HG03064 (cell line): ENCODE data around the gene LRRC39.
A peak's percentile ranks its signal among the peaks of the same experiment; 100 is the strongest.
"Not testable (repeated sequence)": the region's sequence is repeated elsewhere in the genome, so short reads cannot be mapped to it uniquely, and the experiment has no call there.

Experiments
- ATAC-seq: cut with Tn5 transposase; IDR thresholded peaks from one replicate; pipeline ENCODE4 v1.9.1; 2021; ENCODE audit warnings: low read depth; ENCODE audit not compliant: unreplicated experiment

Gene LRRC39

DNA sequence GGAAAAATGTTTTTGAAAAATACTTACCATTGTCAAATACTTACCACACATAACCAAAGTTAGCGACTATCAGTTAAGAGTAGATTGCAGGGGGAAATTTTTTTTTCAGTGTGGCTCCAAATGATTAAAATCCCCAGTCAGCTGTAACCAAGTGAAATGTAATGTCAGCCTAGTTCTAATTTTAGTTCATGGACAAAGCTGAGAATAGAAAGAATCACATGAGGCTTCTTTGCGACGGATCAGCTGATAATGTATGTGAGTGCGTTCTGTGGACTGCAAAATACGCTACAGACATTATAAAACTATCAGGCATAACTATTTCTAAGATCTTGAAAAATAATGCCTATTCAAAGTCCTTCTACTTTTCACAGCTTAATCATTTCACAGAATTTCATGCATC, at the start of gene LRRC39:
Gene LRRC39 (minus strand): TSS at position 166 of the 400 bp plus-strand sequence. CDS start 9,740 bp downstream, outside the sequence.
- no peak for ATAC-seq

DNA sequence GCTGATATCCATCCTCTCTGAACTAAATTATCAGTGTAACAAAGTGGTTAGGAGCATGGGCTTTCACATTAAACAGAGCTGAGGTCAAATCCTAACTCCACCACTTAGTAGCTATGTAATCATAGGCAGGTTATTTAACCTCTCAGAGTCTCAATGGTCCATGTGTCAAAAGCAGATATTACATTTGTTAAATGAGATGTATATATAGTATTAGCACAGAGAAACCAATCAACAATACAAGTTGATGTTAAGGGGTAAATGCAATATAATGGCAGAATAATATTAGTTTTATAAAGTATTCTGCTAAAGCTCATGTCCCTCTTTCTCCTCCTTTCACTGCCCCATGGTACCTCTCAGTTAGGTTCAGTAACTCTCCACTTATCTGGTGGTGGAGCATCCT, 44.4 kb upstream of the LRRC39 start:
- ATAC-seq: no peak

DNA sequence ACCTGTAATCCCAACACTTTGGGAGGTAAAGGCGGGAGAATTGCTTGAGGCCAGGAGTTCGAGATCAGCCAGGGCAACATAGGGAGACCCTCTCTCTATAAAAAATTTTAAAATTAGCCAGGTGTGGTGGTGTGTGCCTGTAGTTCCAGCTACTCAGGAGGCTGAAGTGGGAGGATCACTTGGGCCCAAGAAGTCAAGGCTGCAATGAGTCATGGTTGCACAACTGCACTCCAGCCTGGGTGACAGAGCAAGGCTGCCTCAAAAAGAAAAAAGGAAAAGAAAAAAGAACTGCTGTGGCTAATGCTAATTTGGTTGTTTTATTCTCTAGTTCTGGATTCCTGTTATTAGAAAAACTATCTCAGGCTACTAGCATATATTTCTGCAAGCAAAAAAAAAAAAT, 41.8 kb upstream of the LRRC39 start:
- ATAC-seq: no peak

GRCh38 chr1:100219457-100219856, 41.4 kb upstream of the LRRC39 start:
- ATAC-seq: no peak

- no peak for ATAC-seq
These were observed 39.8 kb upstream of the LRRC39 start for GRCh38 chr1:100217834-100218233.

- ATAC-seq: no peak
These were observed 37.0 kb upstream of the LRRC39 start for GRCh38 chr1:100215101-100215500.

- no peak for ATAC-seq
These were observed 35.1 kb upstream of the LRRC39 start for GRCh38 chr1:100213141-100213540.

DNA sequence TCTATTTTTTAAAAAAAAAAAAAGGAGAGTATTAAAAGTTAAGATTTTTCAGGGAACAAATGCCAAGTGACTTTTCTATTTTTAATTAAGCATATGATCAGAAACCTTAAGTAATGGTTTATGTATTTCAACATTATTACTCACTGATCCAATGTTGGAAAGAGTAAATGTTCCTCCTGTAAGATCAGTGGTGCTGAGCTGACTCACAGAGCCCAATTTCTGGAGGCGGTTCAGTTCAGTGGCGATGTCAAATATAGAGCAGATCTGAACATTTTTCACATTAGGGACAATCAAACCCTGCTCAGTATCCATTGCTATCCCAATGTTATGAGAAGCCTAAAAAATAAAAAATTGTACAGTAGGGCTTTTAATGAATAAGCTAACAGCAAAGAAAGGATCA, 28.2 kb upstream of the LRRC39 start:
- no peak for ATAC-seq

DNA sequence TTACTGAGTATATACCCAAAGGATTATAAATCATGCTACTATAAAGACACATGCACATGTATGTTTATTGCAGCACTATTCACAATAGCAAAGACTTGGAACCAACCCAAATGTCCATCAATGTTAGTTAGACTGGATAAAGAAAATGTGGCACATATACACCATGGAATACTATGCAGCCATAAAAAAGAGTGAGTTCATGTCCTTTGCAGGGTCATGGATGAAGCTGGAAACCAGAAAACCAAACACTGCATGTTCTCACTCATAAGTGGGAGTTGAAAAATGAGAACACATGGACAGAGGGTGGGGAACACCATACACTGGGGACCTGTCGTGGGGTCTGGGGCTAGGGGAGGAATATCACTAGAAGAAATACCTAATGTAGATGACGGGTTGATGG, 27.5 kb upstream of the LRRC39 start:
- not testable (repeated sequence) for ATAC-seq

DNA sequence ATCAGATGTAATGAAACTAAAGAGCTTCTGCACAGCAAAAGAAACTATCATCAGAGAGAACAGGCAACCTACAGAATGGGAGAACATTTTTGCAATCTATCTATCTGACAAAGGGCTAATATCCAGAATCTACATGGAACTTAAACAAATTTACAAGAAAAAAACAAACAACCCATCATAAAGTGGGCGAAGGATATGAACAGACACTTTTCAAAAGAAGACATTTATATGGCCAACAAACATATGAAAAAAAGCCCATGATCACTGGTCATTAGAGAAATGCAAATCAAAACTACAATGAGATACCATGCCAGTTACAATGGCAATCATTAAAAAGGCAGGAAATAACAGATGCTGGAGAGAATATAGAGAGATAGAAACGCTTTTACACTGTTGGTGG, 27.0 kb upstream of the LRRC39 start:
- ATAC-seq: not testable (repeated sequence)

- not testable (repeated sequence) for ATAC-seq
These were observed 24.6 kb upstream of the LRRC39 start for GRCh38 chr1:100202703-100203102.

DNA sequence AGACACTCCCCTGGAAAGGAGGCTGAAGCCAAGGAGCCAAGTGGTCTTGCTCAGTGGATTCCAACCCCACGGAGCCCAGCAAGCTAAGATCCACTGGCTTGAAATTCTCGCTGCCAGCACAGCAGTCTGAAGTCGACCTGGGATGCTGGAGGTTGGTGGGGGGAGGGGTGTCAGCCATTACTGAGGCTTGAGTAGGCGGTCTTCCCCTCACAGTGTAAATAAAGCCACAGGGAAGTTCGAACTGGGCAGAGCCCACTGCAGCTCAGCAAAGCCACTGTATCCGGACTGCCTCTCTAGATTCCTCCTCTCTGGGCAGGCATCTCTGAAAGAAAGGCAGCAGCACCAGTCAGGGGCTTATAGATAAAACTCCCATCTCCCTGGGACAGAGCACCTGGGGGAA, 22.0 kb upstream of the LRRC39 start:
- ATAC-seq: not testable (repeated sequence)

- ATAC-seq: no peak
These were observed 20.5 kb upstream of the LRRC39 start for GRCh38 chr1:100198596-100198995.

DNA sequence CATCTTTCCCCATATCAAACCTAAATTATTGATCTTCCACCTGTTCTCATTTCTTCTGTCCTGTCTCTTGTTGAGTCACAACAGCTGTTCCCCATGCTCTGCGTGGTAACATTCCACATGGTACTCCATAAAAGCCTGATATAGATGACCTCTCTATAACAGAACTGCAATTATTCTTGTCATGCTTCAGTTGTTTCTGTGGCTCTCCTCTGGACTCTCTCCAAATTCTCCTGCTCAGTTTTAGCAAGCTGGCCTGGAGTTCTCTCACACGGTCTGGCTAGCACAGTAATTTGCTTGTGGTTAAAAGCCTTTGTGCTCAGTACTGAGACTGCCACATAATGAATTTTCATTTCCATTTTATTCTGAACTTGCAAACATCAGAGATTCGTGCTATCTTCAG, 10.6 kb upstream of the LRRC39 start:
- ATAC-seq: no peak

DNA sequence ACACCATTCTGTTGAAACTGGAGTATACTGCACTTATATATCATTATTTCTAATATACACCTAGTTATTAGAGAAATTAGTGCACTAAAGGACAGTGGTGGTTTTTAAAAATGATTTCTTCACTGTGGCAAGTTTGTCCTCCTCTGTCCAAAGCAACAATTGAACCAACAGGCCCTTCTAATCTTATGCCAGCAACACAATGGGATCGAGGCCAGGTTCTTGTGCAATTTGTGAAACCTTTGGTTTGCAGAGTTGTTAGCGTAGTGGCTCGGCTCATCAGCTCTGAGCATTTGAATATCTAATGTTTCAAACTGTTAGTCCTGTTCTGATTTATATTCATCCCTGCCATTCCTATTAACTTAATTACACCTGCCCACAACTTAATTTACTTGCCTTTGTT, 9.9 kb upstream of the LRRC39 start:
- no peak for ATAC-seq

GRCh38 chr1:100184536-100184935, 6.5 kb upstream of the LRRC39 start:
- ATAC-seq: peak; percentile 79

GRCh38 chr1:100183370-100183769, 5.3 kb upstream of the LRRC39 start:
- no peak for ATAC-seq

GRCh38 chr1:100177295-100178041, 588 bp downstream of the LRRC39 start:
- no peak for ATAC-seq

DNA sequence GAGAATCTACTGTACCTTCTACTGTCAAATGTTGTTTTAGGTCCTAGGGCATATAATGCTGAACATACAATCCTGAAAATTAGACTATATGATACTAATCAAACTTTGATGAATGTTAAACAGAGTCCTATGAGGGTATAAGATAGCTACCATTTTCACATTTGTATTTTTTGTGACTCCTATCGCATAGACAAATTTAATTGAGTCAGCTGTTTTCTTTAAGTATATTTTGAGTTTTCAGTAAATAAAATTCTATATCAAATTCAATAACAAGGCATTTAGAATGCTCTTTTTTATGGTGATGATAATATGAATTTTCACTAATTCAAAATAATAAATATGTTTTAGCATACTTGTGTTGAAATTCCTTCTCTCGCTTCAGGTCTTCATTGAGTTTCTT, 10.0 kb downstream of the LRRC39 start:
- ATAC-seq: no peak

DNA sequence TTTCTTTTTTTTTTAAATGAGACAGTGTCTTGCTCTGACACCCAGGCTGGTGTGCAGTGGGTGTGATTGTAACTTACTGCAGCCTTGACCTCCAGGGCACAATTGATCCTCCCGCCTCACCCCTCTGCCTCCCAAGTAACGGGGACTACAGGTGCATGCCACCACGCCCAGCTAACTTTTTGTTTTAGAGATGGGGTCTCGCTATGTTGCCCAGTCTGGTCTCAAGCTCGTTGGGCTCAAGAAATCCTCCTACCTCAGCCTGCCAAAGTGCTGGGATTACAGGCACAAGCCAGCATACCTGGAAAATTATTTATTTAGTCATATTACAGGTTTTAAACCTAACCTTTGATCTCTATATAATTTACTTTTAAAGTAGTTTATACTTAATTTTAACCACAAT, 13.4 kb downstream of the LRRC39 start:
- no peak for ATAC-seq

DNA sequence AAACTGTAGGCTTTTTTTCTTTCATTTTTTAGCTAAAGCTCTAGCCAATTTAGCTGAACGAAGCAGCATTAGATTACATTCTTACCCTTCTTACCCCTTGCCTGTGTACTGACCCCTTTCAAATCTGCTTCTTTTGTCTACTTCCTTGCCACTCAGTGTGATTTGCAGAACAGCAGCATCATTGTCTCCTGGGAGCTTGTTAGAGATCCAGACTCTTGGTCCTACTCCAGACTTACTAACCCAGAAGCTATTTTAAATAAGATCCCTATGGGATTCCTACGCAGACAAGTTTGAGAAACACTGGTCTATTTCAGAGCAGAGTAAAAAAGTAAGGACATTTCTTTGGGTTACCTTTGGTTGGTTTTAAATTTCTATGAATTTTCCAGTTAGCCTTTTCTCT, 13.8 kb downstream of the LRRC39 start:
- no peak for ATAC-seq

DNA sequence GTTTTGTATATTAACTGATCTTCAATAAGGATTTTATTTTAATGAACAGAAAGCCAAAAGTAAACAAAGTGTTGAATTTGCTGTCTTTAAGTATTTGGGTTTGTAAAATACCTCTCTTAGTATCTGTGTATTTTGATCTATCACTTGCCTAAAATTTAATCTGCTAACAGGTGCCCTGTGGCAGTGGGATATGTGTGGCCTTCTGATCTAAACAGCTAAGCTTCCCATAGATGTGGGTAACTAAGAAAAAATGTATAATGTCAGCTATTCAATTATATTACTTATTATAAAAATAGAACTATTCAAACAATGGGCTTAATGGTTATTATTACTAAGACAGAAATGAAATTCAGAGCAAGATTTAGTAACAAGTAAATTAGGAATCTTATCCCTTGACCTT, 15.2 kb downstream of the LRRC39 start:
- no peak for ATAC-seq

DNA sequence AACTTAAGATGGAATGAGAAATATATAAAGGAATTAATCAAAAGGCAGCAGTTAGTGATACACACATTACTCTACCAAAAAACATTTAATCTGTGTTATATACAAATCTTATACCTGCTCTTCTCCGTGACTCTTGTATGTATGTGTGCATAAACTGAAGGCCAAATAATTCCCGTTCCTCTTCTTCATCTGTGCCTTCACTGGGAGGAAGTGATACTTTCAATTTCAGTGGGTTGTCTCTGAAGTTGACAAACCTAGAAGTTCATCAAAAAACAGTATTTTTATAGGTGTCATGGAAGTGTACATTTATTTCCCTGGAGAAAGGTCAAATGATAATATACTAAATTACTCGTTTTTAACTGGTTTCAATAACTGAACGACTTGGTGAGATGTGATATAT, 25.8 kb downstream of the LRRC39 start:
- no peak for ATAC-seq
